CD4-positive, CD25-positive, alpha-beta regulatory T cell (primary cell): ENCODE measurements around the gene CCR5. TPM values are rescaled to one million over a fixed set of nuclear protein-coding genes. Genes with fewer than 3 reads are reported as not detected.
"Not testable (repeated sequence)": the region's sequence is repeated elsewhere in the genome, so short reads cannot be mapped to it uniquely, and the experiment has no call there.

Experiments used
- ATAC-seq, 2 donors: fragments of 150-1000 bp; cut with Tn5 transposase; one replicate each; pipeline ENCODE4 v1.10.0; 2021; ENCODE audit warnings: low read depth in 2 of 2, moderate number of reproducible peaks in 2 of 2, moderate library complexity in 1 of 2
- DNase-seq, 3 donors: peaks; one replicate each; pipeline versions ENCODE4 v3.0.0 to v3.0.0-alpha.2; 2012 to 2022; ENCODE audit warnings: mixed read lengths in 1 of 3
- H3K27ac ChIP-seq: one replicate; pipeline ENCODE4 v1.7.0; 2013; ENCODE audit warnings: mild to moderate bottlenecking, low read length; ENCODE audit not compliant: insufficient read depth, poor library complexity, severe bottlenecking
- H3K27me3 ChIP-seq: one replicate; pipeline ENCODE4 v1.7.0; 2013; ENCODE audit warnings: low read length; ENCODE audit not compliant: control insufficient read depth, insufficient read depth
- H3K36me3 ChIP-seq: one replicate; pipeline ENCODE4 v1.7.0; 2013; ENCODE audit warnings: mild to moderate bottlenecking, low read length, moderate library complexity; ENCODE audit not compliant: control insufficient read depth, insufficient read depth
- H3K4me1 ChIP-seq: 2 replicates; pipeline ENCODE4 v1.7.0; 2013; ENCODE audit warnings: mild to moderate bottlenecking, low read length; ENCODE audit not compliant: insufficient read depth, control insufficient read depth, poor library complexity, severe bottlenecking
- H3K4me3 ChIP-seq: one replicate; pipeline ENCODE4 v1.7.0; 2013; ENCODE audit warnings: low read depth, mild to moderate bottlenecking, low read length, moderate library complexity
- H3K9me3 ChIP-seq, 2 experiments: 1 replicate in 1 of 2; 2 replicates in 1 of 2; pipeline ENCODE4 v1.7.0; 2013; ENCODE audit warnings: low read length in 2 of 2, mild to moderate bottlenecking in 1 of 2, moderate library complexity in 1 of 2; ENCODE audit not compliant: control insufficient read depth in 2 of 2
- H3K27ac Mint-ChIP-seq, 3 donors: one replicate each; pipeline ENCODE4 v1.8.0; 2020 to 2022; ENCODE audit warnings: mild to moderate bottlenecking in 3 of 3, mixed read lengths in 3 of 3, moderate library complexity in 2 of 3
- H3K27me3 Mint-ChIP-seq: one replicate; pipeline ENCODE4 v1.8.0; 2022; ENCODE audit warnings: mild to moderate bottlenecking, mixed read lengths
- H3K36me3 Mint-ChIP-seq: one replicate; pipeline ENCODE4 v1.8.0; 2020; ENCODE audit warnings: mixed read lengths
- H3K4me1 Mint-ChIP-seq, 4 donors: one replicate each; pipeline ENCODE4 v1.8.0; 2020 to 2022; ENCODE audit warnings: mixed read lengths in 4 of 4, mild to moderate bottlenecking in 1 of 4
- H3K4me3 Mint-ChIP-seq, 4 donors: one replicate each; pipeline ENCODE4 v1.8.0; 2020 to 2022; ENCODE audit warnings: mild to moderate bottlenecking in 4 of 4, mixed read lengths in 4 of 4, moderate library complexity in 3 of 4
- H3K9me3 Mint-ChIP-seq, 7 donors: one replicate each; pipeline ENCODE4 v1.8.0; 2020 to 2022; ENCODE audit warnings: mixed read lengths in 7 of 7, mild to moderate bottlenecking in 3 of 7, moderate library complexity in 2 of 7
- polyA plus RNA-seq, 4 donors: library from polyadenylated mRNA; unstranded; fragments of 300-500 nt; fragmentation: Illumina TruSeq; gene quantifications; one replicate each; pipeline ENCODE4 v1.2.3, GENCODE V29; 2021
- total RNA-seq: library from RNA; stranded (reverse); gene quantifications from one replicate; pipeline ENCODE4 v1.2.3, GENCODE V29; 2022

CCR5 gene
- total and polyA plus RNA-seq, 5 donors from 2014 or later: 10.9 to 18.6 (median 15.8) TPM

GRCh38 chr3:46389306-46389705, 18.6 kb downstream of the CCR5 start:
- H3K36me3 ChIP-seq: no peaks in the 10 kb centered on the region
- H3K27ac ChIP-seq: no peak overlapping the region
- H3K27me3 Mint-ChIP-seq: no peaks in the 10 kb centered on the region
- peaks cover 0 to 6% (median 2%) of the 10 kb centered on the region in 4 donors for H3K4me1 Mint-ChIP-seq
- H3K4me3 ChIP-seq: no peak overlapping the region
- no peaks in the 10 kb centered on the region for H3K27me3 ChIP-seq
- H3K9me3 Mint-ChIP-seq: no peaks in the 10 kb centered on the region
- H3K36me3 Mint-ChIP-seq: no peaks in the 10 kb centered on the region
- no peak for DNase-seq
- H3K27ac Mint-ChIP-seq: no peak overlapping the region
- H3K4me1 ChIP-seq: no peaks in the 10 kb centered on the region
- H3K4me3 Mint-ChIP-seq: no peak overlapping the region
- no peaks in the 10 kb centered on the region for H3K9me3 ChIP-seq
- no peak for ATAC-seq

GRCh38 chr3:46391526-46391925, 20.8 kb downstream of the CCR5 start:
- H3K9me3 Mint-ChIP-seq, H3K9me3 ChIP-seq, H3K36me3 Mint-ChIP-seq, H3K36me3 ChIP-seq, H3K27me3 ChIP-seq, ATAC-seq, DNase-seq, H3K27me3 Mint-ChIP-seq, H3K4me1 Mint-ChIP-seq, H3K4me3 Mint-ChIP-seq, H3K27ac ChIP-seq, H3K4me1 ChIP-seq, H3K4me3 ChIP-seq, H3K27ac Mint-ChIP-seq: not testable (repeated sequence)

GRCh38 chr3:46393011-46393410, 22.3 kb downstream of the CCR5 start:
- Mint-ChIP-seq H3K27me3 (no peaks in the 10 kb centered on the region), H3K4me1 (peaks cover 0 to 2% (median 0%) of the 10 kb centered on the region in 4 donors), H3K36me3 (no peaks in the 10 kb centered on the region), H3K9me3 (no peaks in the 10 kb centered on the region), H3K4me3 (no peak overlapping the region), H3K27ac (no peak overlapping the region)
- Histone ChIP-seq H3K4me1 (no peaks in the 10 kb centered on the region), H3K4me3 (no peak overlapping the region), H3K9me3 (no peaks in the 10 kb centered on the region), H3K27ac (no peak overlapping the region), H3K27me3 (no peaks in the 10 kb centered on the region), H3K36me3 (no peaks in the 10 kb centered on the region)
- DNase-seq (no peak), ATAC-seq (no peak)

GRCh38 chr3:46393554-46394434, 23.0 kb downstream of the CCR5 start:
- no peaks in the 10 kb centered on the region for H3K27me3 Mint-ChIP-seq
- no peak overlapping the region for H3K27ac Mint-ChIP-seq

GRCh38 chr3:46395210-46395661, 24.5 kb downstream of the CCR5 start:
- Mint-ChIP-seq H3K27ac (no peak overlapping the region), H3K4me3 (no peak overlapping the region)

More at GRCh38 chr3:46393554-46394434, 23.0 kb downstream of the CCR5 start:
- Histone ChIP-seq H3K27ac (no peak overlapping the region), H3K4me3 (no peak overlapping the region), H3K9me3 (no peaks in the 10 kb centered on the region), H3K27me3 (no peaks in the 10 kb centered on the region), H3K36me3 (no peaks in the 10 kb centered on the region), H3K4me1 (no peaks in the 10 kb centered on the region)
- no peak overlapping the region for H3K4me3 Mint-ChIP-seq
- DNase-seq (no peak), ATAC-seq (no peak)
- no peaks in the 10 kb centered on the region for H3K36me3 Mint-ChIP-seq
- no peaks in the 10 kb centered on the region for H3K9me3 Mint-ChIP-seq
- peaks cover 0 to 2% (median 0%) of the 10 kb centered on the region in 4 donors for H3K4me1 Mint-ChIP-seq

GRCh38 chr3:46395766-46396530, 25.2 kb downstream of the CCR5 start:
- H3K27ac Mint-ChIP-seq: peak overlapping the region in 1 of 3 donors; percentile 67
- no peaks in the 10 kb centered on the region for H3K36me3 Mint-ChIP-seq
- H3K27me3 Mint-ChIP-seq: no peaks in the 10 kb centered on the region

More at GRCh38 chr3:46395210-46395661, 24.5 kb downstream of the CCR5 start:
- Histone ChIP-seq H3K27me3 (no peaks in the 10 kb centered on the region), H3K36me3 (no peaks in the 10 kb centered on the region), H3K4me3 (no peak overlapping the region), H3K9me3 (no peaks in the 10 kb centered on the region), H3K4me1 (no peaks in the 10 kb centered on the region), H3K27ac (no peak overlapping the region)
- Mint-ChIP-seq H3K27me3 (no peaks in the 10 kb centered on the region), H3K9me3 (no peaks in the 10 kb centered on the region), H3K4me1 (peaks cover 0 to 2% (median 0%) of the 10 kb centered on the region in 4 donors), H3K36me3 (no peaks in the 10 kb centered on the region)
- peak in 1 of 3 donors; percentile 14 for DNase-seq
- ATAC-seq: no peak

GRCh38 chr3:46397111-46397510, 26.4 kb downstream of the CCR5 start:
- Mint-ChIP-seq H3K4me1 (peaks cover 0 to 2% (median 0%) of the 10 kb centered on the region in 4 donors), H3K27me3 (peaks cover 2% of the 10 kb centered on the region)
- no peak for ATAC-seq

More at GRCh38 chr3:46395766-46396530, 25.2 kb downstream of the CCR5 start:
- H3K4me3 Mint-ChIP-seq: no peak overlapping the region
- DNase-seq (no peak), ATAC-seq (peak in 1 of 2 donors; percentile 37)
- H3K9me3 ChIP-seq: no peaks in the 10 kb centered on the region
- no peaks in the 10 kb centered on the region for H3K4me1 ChIP-seq
- no peak overlapping the region for H3K27ac ChIP-seq
- no peak overlapping the region for H3K4me3 ChIP-seq
- H3K9me3 Mint-ChIP-seq: no peaks in the 10 kb centered on the region
- peaks cover 0 to 2% (median 0%) of the 10 kb centered on the region in 4 donors for H3K4me1 Mint-ChIP-seq
- H3K27me3 ChIP-seq: no peaks in the 10 kb centered on the region
- H3K36me3 ChIP-seq: no peaks in the 10 kb centered on the region

More at GRCh38 chr3:46397111-46397510, 26.4 kb downstream of the CCR5 start:
- Mint-ChIP-seq H3K4me3 (no peak overlapping the region), H3K9me3 (no peaks in the 10 kb centered on the region), H3K36me3 (no peaks in the 10 kb centered on the region), H3K27ac (no peak overlapping the region)
- no peaks in the 10 kb centered on the region for H3K9me3 ChIP-seq
- no peak overlapping the region for H3K4me3 ChIP-seq
- no peak for DNase-seq
- H3K27ac ChIP-seq: no peak overlapping the region
- no peaks in the 10 kb centered on the region for H3K36me3 ChIP-seq
- no peaks in the 10 kb centered on the region for H3K4me1 ChIP-seq
- no peaks in the 10 kb centered on the region for H3K27me3 ChIP-seq
